Stimulated activated CD4-positive, alpha-beta T cell treated with anti-CD3 and anti-CD28 coated beads, Interleukin-2, amount 100 ng/mL, for 24 hours (primary cell): Measurements from ENCODE around the gene SUSD3.

ENCODE experiments used
- DNase-seq, 2 donors: peaks; one replicate each; pipeline ENCODE4 v3.0.0-alpha.2; 2020

The SUSD3 gene

GRCh38 chr9:93053781-93054331, 4.6 kb upstream of the SUSD3 start:
- no peak for DNase-seq

GRCh38 chr9:93054758-93055704, 3.5 kb upstream of the SUSD3 start:
- DNase-seq, result no peak

GRCh38 chr9:93057042-93057702, 1.3 kb upstream of the SUSD3 start:
- no peak for DNase-seq

GRCh38 chr9:93057703-93058354, 672 bp upstream of the SUSD3 start:
- no peak for DNase-seq

GRCh38 chr9:93059011-93059714, 662 bp downstream of the SUSD3 start:
- DNase-seq, result peak in 1 of 2 donors; percentile 39

GRCh38 chr9:93059715-93060578, 1.4 kb downstream of the SUSD3 start:
- DNase-seq, result no peak

GRCh38 chr9:93060746-93061259, 2.3 kb downstream of the SUSD3 start:
- no peak for DNase-seq

GRCh38 chr9:93061260-93061751, 2.8 kb downstream of the SUSD3 start:
- no peak for DNase-seq

GRCh38 chr9:93061791-93062763, 3.6 kb downstream of the SUSD3 start:
- DNase-seq, result peak in 1 of 2 donors; percentile 46

- DNase-seq, result peak; percentile 83 to 85
Observed at GRCh38 chr9:93064392-93065134, 6.1 kb downstream of the SUSD3 start.

GRCh38 chr9:93065135-93065720, 6.7 kb downstream of the SUSD3 start:
- no peak for DNase-seq

GRCh38 chr9:93066978-93067603, 8.6 kb downstream of the SUSD3 start:
- DNase-seq, result no peak

GRCh38 chr9:93068956-93069355, 10.5 kb downstream of the SUSD3 start:
- no peak for DNase-seq

- DNase-seq, result no peak
Observed at GRCh38 chr9:93071464-93071863, 13.0 kb downstream of the SUSD3 start.

GRCh38 chr9:93072383-93072795, 13.9 kb downstream of the SUSD3 start:
- no peak for DNase-seq

GRCh38 chr9:93076101-93076791, 17.7 kb downstream of the SUSD3 start:
- no peak for DNase-seq

GRCh38 chr9:93076792-93077128, 18.3 kb downstream of the SUSD3 start:
- DNase-seq, result no peak

- DNase-seq, result no peak
Observed at GRCh38 chr9:93077367-93077766, 18.9 kb downstream of the SUSD3 start.
